GM18505 (cell line): Measurements from ENCODE around the gene PYGM.

ENCODE experiments used
- ATAC-seq: cut with Tn5 transposase; IDR thresholded peaks from one replicate; pipeline ENCODE4 v1.9.1; 2021; ENCODE audit not compliant: unreplicated experiment
- POLR2A ChIP-seq: IDR thresholded peaks from 4 replicates; pipeline ENCODE4 v1.6.1; 2011; ENCODE audit warnings: borderline replicate concordance; ENCODE audit not compliant: insufficient read depth, insufficient read length; ENCODE audit errors: extremely low read depth

PYGM gene

GRCh38 chr11:64769283-64769682 lies 9.5 kb upstream of the PYGM start:
- no peak for ATAC-seq
- TF ChIP-seq POLR2A = peak; percentile 35

- TF ChIP-seq POLR2A = no peak
Measured at GRCh38 chr11:64768300-64768694, 8.5 kb upstream of the PYGM start.

GRCh38 chr11:64767344-64768299 lies 7.8 kb upstream of the PYGM start:
- ATAC-seq = no peak
- no peak for TF ChIP-seq POLR2A

More at GRCh38 chr11:64768300-64768694, 8.5 kb upstream of the PYGM start:
- no peak for ATAC-seq

GRCh38 chr11:64766881-64767280 lies 7.1 kb upstream of the PYGM start:
- ATAC-seq = no peak
- no peak for TF ChIP-seq POLR2A

GRCh38 chr11:64765851-64766665 lies 6.3 kb upstream of the PYGM start:
- no peak for TF ChIP-seq POLR2A
- ATAC-seq = no peak

- TF ChIP-seq POLR2A = peak; percentile 40
- ATAC-seq = no peak
Measured at GRCh38 chr11:64765291-64765850, 5.6 kb upstream of the PYGM start.

- no peak for ATAC-seq
- no peak for TF ChIP-seq POLR2A
Measured at GRCh38 chr11:64764753-64765152, 5.0 kb upstream of the PYGM start.

GRCh38 chr11:64764040-64764611 lies 4.4 kb upstream of the PYGM start:
- ATAC-seq = no peak
- peak; percentile 6 for TF ChIP-seq POLR2A

GRCh38 chr11:64763526-64764039 lies 3.8 kb upstream of the PYGM start:
- no peak for ATAC-seq
- TF ChIP-seq POLR2A = peak; percentile 5

- no peak for ATAC-seq
- TF ChIP-seq POLR2A = no peak
Measured at GRCh38 chr11:64762674-64763525, 3.1 kb upstream of the PYGM start.

GRCh38 chr11:64762277-64762673 lies 2.5 kb upstream of the PYGM start:
- ATAC-seq = no peak
- peak; percentile 36 for TF ChIP-seq POLR2A
